IMR-90 (cell line): ENCODE data around the gene ZNF436. TPM values are rescaled to one million over a fixed set of nuclear protein-coding genes. Genes with fewer than 3 reads are reported as not detected.

ENCODE experiments used
- ATAC-seq: fragments of 200-7000 bp; cut with Tn5 transposase; 2 replicates; pipeline ENCODE4 v1.9.1; 2020; ENCODE audit warnings: low read depth, mild to moderate bottlenecking, moderate library complexity
- BruUV-seq: library from RNA; stranded (reverse); fragments of 400-500 nt; replicated peaks from 2 replicates; lab custom pipeline; 2021; lab: Mats Ljungman, UMichigan
- CTCF ChIA-PET: fragments of 300-600 bp; formaldehyde crosslinking; extraction: SDS; loops from one replicate; lab custom pipeline; 2021; ENCODE audit warnings: antibody characterized with exemption; lab: Yijun Ruan, JAX
- POLR2A ChIA-PET: fragments of 300-600 bp; sonication (Branson Sonifier 250); formaldehyde crosslinking; loops from one replicate; lab custom pipeline; 2022; ENCODE audit warnings: antibody characterized with exemption; ENCODE audit not compliant: unreplicated experiment; lab: Charles Lee
- DNase-seq: peaks from one replicate; pipeline ENCODE4 v3.0.0; 2013
- H2AFZ ChIP-seq: replicated peaks from 2 replicates; pipeline ENCODE3; 2013; ENCODE audit warnings: low read length, mild to moderate bottlenecking; ENCODE audit not compliant: poor library complexity
- H2AK5ac ChIP-seq: 2 replicates; pipeline ENCODE4 v1.6.1; 2013; ENCODE audit warnings: low read depth, low read length, inconsistent platforms
- H2AK9ac ChIP-seq: replicated peaks from 2 replicates; pipeline ENCODE3; 2013; ENCODE audit warnings: mild to moderate bottlenecking, low read depth, low read length, moderate library complexity; ENCODE audit not compliant: poor library complexity
- H2BK120ac ChIP-seq: 2 replicates; pipeline ENCODE4 v1.6.1; 2013; ENCODE audit warnings: low read depth, low read length, inconsistent platforms
- H2BK15ac ChIP-seq: 3 replicates; pipeline ENCODE4 v1.6.1; 2013; ENCODE audit warnings: low read depth, low read length, inconsistent platforms
- H2BK20ac ChIP-seq: 2 replicates; pipeline ENCODE4 v1.6.1; 2013; ENCODE audit warnings: low read depth, mild to moderate bottlenecking, inconsistent platforms, low read length, moderate library complexity
- H2BK5ac ChIP-seq: 2 replicates; pipeline ENCODE4 v1.6.1; 2013; ENCODE audit warnings: mild to moderate bottlenecking, low read depth, low read length, inconsistent platforms; ENCODE audit not compliant: poor library complexity, severe bottlenecking
- H3K14ac ChIP-seq: replicated peaks from 2 replicates; pipeline ENCODE4 v1.6.1; 2013; ENCODE audit warnings: low read depth, low read length, inconsistent platforms
- H3K18ac ChIP-seq: 2 replicates; pipeline ENCODE4 v1.6.1; 2013; ENCODE audit warnings: low read depth, low read length, control low read depth
- H3K23ac ChIP-seq: 2 replicates; pipeline ENCODE4 v1.6.1; 2013; ENCODE audit warnings: low read depth, low read length, inconsistent platforms
- H3K27ac ChIP-seq: 2 replicates; pipeline ENCODE4 v1.5.1; 2013; ENCODE audit warnings: mild to moderate bottlenecking, control low read depth, low read length; ENCODE audit not compliant: insufficient read depth
- H3K27me3 ChIP-seq: 2 replicates; pipeline ENCODE4 v1.6.1; 2013; ENCODE audit warnings: low read length; ENCODE audit not compliant: control insufficient read depth, insufficient read depth
- H3K36me3 ChIP-seq: 2 replicates; pipeline ENCODE4 v1.6.1; 2013; ENCODE audit warnings: low read length, mixed read lengths; ENCODE audit not compliant: control insufficient read depth, insufficient read depth
- H3K4ac ChIP-seq: 2 replicates; pipeline ENCODE4 v1.6.1; 2013; ENCODE audit warnings: low read depth, low read length, inconsistent platforms
- H3K4me1 ChIP-seq: 2 replicates; pipeline ENCODE4 v1.6.1; 2013; ENCODE audit warnings: low read length, mixed read lengths; ENCODE audit not compliant: control insufficient read depth, insufficient read depth
- H3K4me2 ChIP-seq: 2 replicates; pipeline ENCODE4 v1.6.1; 2013; ENCODE audit warnings: low read depth, mild to moderate bottlenecking, control low read depth, low read length, moderate library complexity
- H3K4me3 ChIP-seq: 2 replicates; pipeline ENCODE4 v1.5.1; 2013; ENCODE audit warnings: low read depth, mild to moderate bottlenecking, control low read depth, low read length, moderate library complexity; ENCODE audit not compliant: insufficient read depth
- H3K56ac ChIP-seq: 2 replicates; pipeline ENCODE4 v1.6.1; 2013; ENCODE audit warnings: low read length, inconsistent platforms; ENCODE audit not compliant: insufficient read depth; ENCODE audit errors: extremely low read depth
- H3K79me1 ChIP-seq, 2 experiments: 2 replicates each; pipeline ENCODE4 v1.6.1; 2013; ENCODE audit warnings: low read length in 2 of 2, inconsistent platforms in 1 of 2, low read depth in 1 of 2
- H3K9ac ChIP-seq: 2 replicates; pipeline ENCODE4 v1.6.1; 2013; ENCODE audit warnings: low read depth, low read length, control low read depth
- H3K9me1 ChIP-seq: 2 replicates; pipeline ENCODE4 v1.6.1; 2013; ENCODE audit warnings: low read length, inconsistent platforms; ENCODE audit not compliant: insufficient read depth
- H3K9me3 ChIP-seq: 2 replicates; pipeline ENCODE4 v1.6.1; 2013; ENCODE audit warnings: low read length; ENCODE audit not compliant: control insufficient read depth, insufficient read depth
- H4K20me1 ChIP-seq: 2 replicates; pipeline ENCODE4 v1.6.1; 2013; ENCODE audit warnings: low read length, inconsistent platforms; ENCODE audit not compliant: insufficient read depth
- H4K5ac ChIP-seq: 2 replicates; pipeline ENCODE4 v1.6.1; 2013; ENCODE audit warnings: mild to moderate bottlenecking, low read depth, low read length, control low read depth
- H4K8ac ChIP-seq, 2 experiments: 2 replicates each; pipeline ENCODE4 v1.6.1; 2013; ENCODE audit warnings: low read depth in 2 of 2, low read length in 2 of 2, control low read depth in 1 of 2, inconsistent platforms in 1 of 2
- H4K91ac ChIP-seq: 2 replicates; pipeline ENCODE4 v1.6.1; 2013; ENCODE audit warnings: low read depth, low read length, inconsistent platforms; ENCODE audit not compliant: insufficient read depth
- BHLHE40 ChIP-seq: fragments of 150-350 bp; IDR thresholded peaks from 2 replicates; pipeline ENCODE4 v1.6.1; 2016; ENCODE audit warnings: mild to moderate bottlenecking, low read depth, low read length
- MAFK ChIP-seq: IDR thresholded peaks from 2 replicates; pipeline ENCODE4 v1.6.1; 2012; ENCODE audit warnings: low read depth, low read length, improper control_type of control experiment
- MAZ ChIP-seq: IDR thresholded peaks from 2 replicates; pipeline ENCODE4 v1.6.1; 2012; ENCODE audit warnings: low read depth, mild to moderate bottlenecking, low read length, improper control_type of control experiment, moderate library complexity, borderline replicate concordance
- MXI1 ChIP-seq: IDR thresholded peaks from 2 replicates; pipeline ENCODE4 v1.6.1; 2012; ENCODE audit warnings: low read depth, mild to moderate bottlenecking, low read length, moderate library complexity, borderline replicate concordance
- NFE2L2 ChIP-seq: fragments of 150-350 bp; IDR thresholded peaks from 2 replicates; pipeline ENCODE4 v1.6.1; 2016; ENCODE audit warnings: low read depth, mild to moderate bottlenecking, low read length
- RAD21 ChIP-seq: IDR thresholded peaks from 2 replicates; pipeline ENCODE4 v1.6.1; 2012; ENCODE audit warnings: low read length, improper control_type of control experiment
- RFX5 ChIP-seq: IDR thresholded peaks from 2 replicates; pipeline ENCODE4 v1.8.0; 2012; ENCODE audit warnings: low read depth, mild to moderate bottlenecking, low read length, moderate library complexity
- SMC3 ChIP-seq: fragments of 150-350 bp; IDR thresholded peaks from 2 replicates; pipeline ENCODE4 v1.6.1; 2016; ENCODE audit warnings: low read depth, mild to moderate bottlenecking, antibody characterized with exemption, low read length, moderate library complexity
- WGBS, 2 experiments: methylation state at CpG; one replicate each; pipeline versions ENCODE4 v1.1.5 to v1.1.7; 2013; ENCODE audit warnings: missing lambda C conversion rate in 2 of 2; ENCODE audit not compliant: insufficient read length in 1 of 2; ENCODE audit errors: extremely low coverage in 2 of 2; 5-methylcytosine and 5-hydroxymethylcytosine counted together
- dilution Hi-C: fragments of 300-500 bp; cut with HindIII; formaldehyde crosslinking; loops from one replicate; pipeline ENCODE4 v1.14.3; 2018; ENCODE audit warnings: low sequenced_read_pairs; ENCODE audit not compliant: unreplicated experiment
- in situ Hi-C: fragments of 300-500 bp; cut with MboI; formaldehyde crosslinking; loops from 3 replicates; pipeline ENCODE4 v1.14.3; 2019; ENCODE audit warnings: low sequenced_read_pairs, inconsistent platforms, mixed read lengths
- intact Hi-C: fragments of 100-400 bp; cut with micrococcal nuclease; formaldehyde crosslinking; loops from 2 replicates; pipeline ENCODE4 v1.10.0; 2022
- polyA plus RNA-seq, 3 experiments: library from polyadenylated mRNA; depleted of rRNA; stranded (reverse); fragments of >200 nt; gene quantifications; 2 replicates each; pipeline ENCODE4 v1.2.3, GENCODE V29; 2012; ENCODE audit warnings: low replicate concordance in 1 of 3
- total RNA-seq: library from RNA; depleted of rRNA; stranded (reverse); fragments of >200 nt; gene quantifications from 2 replicates; pipeline ENCODE4 v1.2.3, GENCODE V29; 2012
- TF ChIP-seq, protein P1 (sequence below): conservative IDR thresholded peaks from 2 replicates; pipeline ENCODE4 v1.5.1; 2012; ENCODE audit warnings: mild to moderate bottlenecking, low read depth, low read length, improper control_type of control experiment
- TF ChIP-seq, protein P2 (sequence below): fragments of 150-350 bp; IDR thresholded peaks from 2 replicates; pipeline ENCODE4 v1.6.1; 2017; ENCODE audit warnings: mild to moderate bottlenecking, antibody characterized with exemption, low read length, low read depth

ZNF436 gene
- total and polyA plus RNA-seq, 2 of the 4 experiments (the other 2 are of a cell fraction): 5.3 to 14.3 TPM

DNA sequence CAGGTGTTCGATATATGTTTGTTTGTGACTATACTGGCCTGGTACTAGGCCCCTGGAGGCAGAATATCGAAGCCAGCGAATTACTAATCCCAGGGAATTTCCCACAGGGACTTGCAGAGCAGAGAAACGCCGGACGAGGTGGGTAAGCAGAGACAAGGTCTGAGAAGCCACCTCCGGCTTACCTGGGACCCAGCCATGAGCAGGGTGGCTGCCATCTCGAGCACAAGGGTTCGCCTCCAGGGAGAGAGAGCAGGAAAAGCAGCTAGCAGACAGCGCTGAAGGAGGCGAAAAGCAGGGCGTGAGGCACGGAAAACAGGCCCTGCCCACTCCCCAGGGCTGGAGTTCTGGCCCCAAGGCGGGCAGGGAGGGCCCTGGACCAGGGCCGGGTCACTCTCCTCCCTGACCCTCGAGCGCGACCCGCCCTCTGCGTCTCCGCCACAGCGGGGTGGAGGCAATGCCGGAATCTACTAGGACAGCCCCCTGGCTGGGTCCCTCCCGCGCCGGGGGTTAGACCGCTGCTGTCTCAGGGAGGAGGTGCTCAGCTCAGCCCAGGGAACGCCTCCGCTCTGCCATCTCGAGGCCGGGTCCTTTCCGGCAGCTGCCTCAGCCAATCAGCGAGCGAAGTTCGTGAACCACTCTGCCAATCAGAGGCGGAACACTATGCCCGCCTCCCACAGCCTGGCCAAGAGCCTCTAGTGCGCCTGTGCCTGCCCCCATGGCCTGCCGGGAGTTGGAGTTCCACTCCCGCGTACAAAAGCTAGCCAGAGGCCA lies 1.7 kb downstream of the ZNF436 start (continued):
- TF ChIP-seq, protein P1, sequence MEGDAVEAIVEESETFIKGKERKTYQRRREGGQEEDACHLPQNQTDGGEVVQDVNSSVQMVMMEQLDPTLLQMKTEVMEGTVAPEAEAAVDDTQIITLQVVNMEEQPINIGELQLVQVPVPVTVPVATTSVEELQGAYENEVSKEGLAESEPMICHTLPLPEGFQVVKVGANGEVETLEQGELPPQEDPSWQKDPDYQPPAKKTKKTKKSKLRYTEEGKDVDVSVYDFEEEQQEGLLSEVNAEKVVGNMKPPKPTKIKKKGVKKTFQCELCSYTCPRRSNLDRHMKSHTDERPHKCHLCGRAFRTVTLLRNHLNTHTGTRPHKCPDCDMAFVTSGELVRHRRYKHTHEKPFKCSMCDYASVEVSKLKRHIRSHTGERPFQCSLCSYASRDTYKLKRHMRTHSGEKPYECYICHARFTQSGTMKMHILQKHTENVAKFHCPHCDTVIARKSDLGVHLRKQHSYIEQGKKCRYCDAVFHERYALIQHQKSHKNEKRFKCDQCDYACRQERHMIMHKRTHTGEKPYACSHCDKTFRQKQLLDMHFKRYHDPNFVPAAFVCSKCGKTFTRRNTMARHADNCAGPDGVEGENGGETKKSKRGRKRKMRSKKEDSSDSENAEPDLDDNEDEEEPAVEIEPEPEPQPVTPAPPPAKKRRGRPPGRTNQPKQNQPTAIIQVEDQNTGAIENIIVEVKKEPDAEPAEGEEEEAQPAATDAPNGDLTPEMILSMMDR: no peak
- TF ChIP-seq RAD21: no peak

DNA sequence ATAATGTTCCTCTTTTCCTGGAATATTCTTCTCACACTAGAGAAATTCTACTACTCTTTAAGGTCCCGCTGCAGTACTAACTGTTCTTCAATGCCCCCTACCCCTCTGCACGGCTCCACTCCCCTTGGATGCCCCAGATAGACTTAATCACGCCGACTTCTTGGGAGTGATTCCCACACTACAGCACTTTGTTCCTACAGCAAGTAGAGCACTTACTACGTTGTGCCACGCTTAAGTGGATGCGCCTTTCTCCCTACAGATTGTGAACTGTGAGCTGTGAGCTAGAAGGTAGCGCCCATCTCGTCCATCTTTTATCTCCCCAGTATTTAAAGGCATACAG lies 2.2 kb downstream of the ZNF436 start:
- Histone ChIP-seq H3K36me3 (peaks cover 27% of the 10 kb centered on the region), H2BK5ac (peak overlapping the region; percentile 71), H4K5ac (peak overlapping the region; percentile 35), H2BK15ac (no peak overlapping the region), H2AK5ac (peak overlapping the region; percentile 75; the same call in 1 of the 2 replicates), H2AK9ac (peak overlapping the region; percentile 59), H3K4me3 (peak overlapping the region; percentile 62), H3K27me3 (no peaks in the 10 kb centered on the region), H3K27ac (peak overlapping the region; percentile 75; the same call in 1 of the 2 replicates), H2BK120ac (no peak overlapping the region), H3K4me1 (peaks cover 15% of the 10 kb centered on the region), H3K14ac (peak overlapping the region; percentile 85), H3K23ac (peak overlapping the region; percentile 80; the same call in 1 of the 2 replicates), H2BK20ac (0 out of 2 replicates have a peak overlapping the region, but pooled peaks have one; percentile 4), H3K18ac (peak overlapping the region; percentile 9; the same call in 1 of the 2 replicates), H4K91ac (peak overlapping the region; percentile 49), H4K20me1 (no peaks in the 10 kb centered on the region), H3K4ac (peak overlapping the region; percentile 78), H3K9ac (peak overlapping the region; percentile 83), H3K9me3 (peaks cover 18% of the 10 kb centered on the region), H3K4me2 (peak overlapping the region; percentile 86), H2AFZ (peak overlapping the region; percentile 92), H3K79me1 (peaks cover 37 to 54% of the 10 kb centered on the region in 2 experiments), H3K9me1 (peaks cover 9% of the 10 kb centered on the region), H4K8ac (peak overlapping the region; percentile 44 to 83; a peak in 3 of 4 replicates), H3K56ac (peak overlapping the region; percentile 56)
- ChIA-PET CTCF (interaction anchor here (1.7 kb wide), 1 partner anchor 36 kb away, joined by 7 read pairs; no protein-coding TSS in a partner anchor), POLR2A (interaction anchor here (0.8 kb wide), 1 partner anchor 36 kb away, joined by 4 read pairs; no protein-coding TSS in a partner anchor)
- intact Hi-C loops: no loop called here
- dilution Hi-C loops: no loop called here
- in situ Hi-C loops: no loop called here
- ATAC-seq: no peak
- no TSS peak for BruUV-seq
- DNase-seq: no peak
- WGBS, 2 experiments: no CpG with 5 or more reads among the region's 9 CpGs
- no peak for TF ChIP-seq SMC3
- TF ChIP-seq MXI1: no peak
- TF ChIP-seq, protein P1: no peak
- TF ChIP-seq BHLHE40: no peak
- TF ChIP-seq MAZ: no peak
- TF ChIP-seq NFE2L2: no peak
- TF ChIP-seq RFX5: no peak
- TF ChIP-seq MAFK: no peak
- TF ChIP-seq, protein P2, sequence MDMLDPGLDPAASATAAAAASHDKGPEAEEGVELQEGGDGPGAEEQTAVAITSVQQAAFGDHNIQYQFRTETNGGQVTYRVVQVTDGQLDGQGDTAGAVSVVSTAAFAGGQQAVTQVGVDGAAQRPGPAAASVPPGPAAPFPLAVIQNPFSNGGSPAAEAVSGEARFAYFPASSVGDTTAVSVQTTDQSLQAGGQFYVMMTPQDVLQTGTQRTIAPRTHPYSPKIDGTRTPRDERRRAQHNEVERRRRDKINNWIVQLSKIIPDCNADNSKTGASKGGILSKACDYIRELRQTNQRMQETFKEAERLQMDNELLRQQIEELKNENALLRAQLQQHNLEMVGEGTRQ: no peak
